Mesenchymal stem cell (in vitro differentiated cells and primary cell): ENCODE data around the gene ALPK3.

ENCODE experiments used
- DNase-seq: peaks from one replicate; pipeline ENCODE4 v3.0.0-alpha.2; 2013
- H2AFZ ChIP-seq: one replicate; pipeline ENCODE4 v1.6.1; 2013; ENCODE audit warnings: low read depth, mild to moderate bottlenecking, control low read depth, inconsistent platforms, low read length, moderate library complexity
- H2AK5ac ChIP-seq: 2 replicates; pipeline ENCODE4 v1.6.1; 2013; ENCODE audit warnings: low read length, moderate library complexity, mild to moderate bottlenecking, inconsistent platforms; ENCODE audit not compliant: severe bottlenecking
- H2BK120ac ChIP-seq: one replicate; pipeline ENCODE4 v1.6.1; 2013; ENCODE audit warnings: low read depth, mild to moderate bottlenecking, inconsistent platforms, low read length, moderate library complexity
- H2BK12ac ChIP-seq, 2 experiments: one replicate each; pipeline ENCODE4 v1.6.1; 2013; ENCODE audit warnings: inconsistent platforms in 2 of 2, low read length in 2 of 2, mild to moderate bottlenecking in 2 of 2, moderate library complexity in 2 of 2, control low read depth in 1 of 2
- H2BK15ac ChIP-seq: one replicate; pipeline ENCODE4 v1.6.1; 2013; ENCODE audit warnings: mild to moderate bottlenecking, low read depth, inconsistent platforms; ENCODE audit not compliant: poor library complexity, severe bottlenecking
- H2BK5ac ChIP-seq: 2 replicates; pipeline ENCODE4 v1.6.1; 2013; ENCODE audit warnings: low read depth, mild to moderate bottlenecking, low read length, control low read depth, inconsistent platforms; ENCODE audit not compliant: poor library complexity, severe bottlenecking
- H3K14ac ChIP-seq, 2 experiments: one replicate each; pipeline ENCODE4 v1.6.1; 2013; ENCODE audit warnings: inconsistent platforms in 2 of 2, low read length in 2 of 2, control low read depth in 1 of 2, mild to moderate bottlenecking in 1 of 2, moderate library complexity in 1 of 2
- H3K18ac ChIP-seq, 2 experiments: one replicate each; pipeline ENCODE4 v1.6.1; 2013; ENCODE audit warnings: inconsistent platforms in 2 of 2, low read length in 2 of 2, control low read depth in 1 of 2, low read depth in 1 of 2, mild to moderate bottlenecking in 1 of 2
- H3K23ac ChIP-seq, 2 experiments: one replicate each; pipeline ENCODE4 v1.6.1; 2013; ENCODE audit warnings: inconsistent platforms in 2 of 2, low read length in 2 of 2, mild to moderate bottlenecking in 2 of 2, moderate library complexity in 2 of 2, control low read depth in 1 of 2
- H3K27ac ChIP-seq: 2 replicates; pipeline ENCODE4 v1.5.1; 2013; ENCODE audit warnings: mild to moderate bottlenecking, moderate library complexity, low read length, control low read depth, inconsistent platforms; ENCODE audit not compliant: poor library complexity, severe bottlenecking
- H3K27me3 ChIP-seq, 2 experiments: 2 replicates each; pipeline versions ENCODE4 v1.6.1 to v1.7.0; 2013; ENCODE audit warnings: low read length in 2 of 2, mild to moderate bottlenecking in 2 of 2, moderate library complexity in 2 of 2, control low read depth in 1 of 2, inconsistent platforms in 1 of 2; ENCODE audit not compliant: control insufficient read depth in 1 of 2, insufficient read depth in 1 of 2
- H3K36me3 ChIP-seq, 2 experiments: 2 replicates each; pipeline versions ENCODE4 v1.6.1 to v1.7.0; 2013; ENCODE audit warnings: low read length in 2 of 2, control low read depth in 1 of 2, inconsistent platforms in 1 of 2, low read depth in 1 of 2, mild to moderate bottlenecking in 1 of 2; ENCODE audit not compliant: insufficient read depth in 2 of 2, control insufficient read depth in 1 of 2
- H3K4ac ChIP-seq, 2 experiments: one replicate each; pipeline ENCODE4 v1.6.1; 2013; ENCODE audit warnings: inconsistent platforms in 2 of 2, low read length in 2 of 2, mild to moderate bottlenecking in 2 of 2, moderate library complexity in 2 of 2, control low read depth in 1 of 2, low read depth in 1 of 2
- H3K4me1 ChIP-seq: 2 replicates; pipeline ENCODE4 v1.6.1; 2013; ENCODE audit warnings: low read depth, low read length, control low read depth; ENCODE audit not compliant: control insufficient read depth, insufficient read depth
- H3K4me2 ChIP-seq: 2 replicates; pipeline ENCODE4 v1.6.1; 2013; ENCODE audit warnings: low read length, mild to moderate bottlenecking, inconsistent platforms; ENCODE audit not compliant: poor library complexity, severe bottlenecking
- H3K4me3 ChIP-seq, 2 experiments: 2 replicates each; pipeline versions ENCODE4 v1.5.1 to v1.7.0; 2013; ENCODE audit warnings: low read length in 2 of 2, mild to moderate bottlenecking in 2 of 2, control low read depth in 1 of 2, low read depth in 1 of 2; ENCODE audit not compliant: insufficient read depth in 1 of 2
- H3K79me1 ChIP-seq: replicated peaks from 2 replicates; pipeline ENCODE4 v1.6.1; 2013; ENCODE audit warnings: mild to moderate bottlenecking, control low read depth, low read length, inconsistent platforms; ENCODE audit not compliant: poor library complexity, severe bottlenecking
- H3K9ac ChIP-seq: 2 replicates; pipeline ENCODE4 v1.7.0; 2013; ENCODE audit warnings: mild to moderate bottlenecking, low read length, moderate library complexity
- H3K9me3 ChIP-seq: 2 replicates; pipeline ENCODE4 v1.7.0; 2013; ENCODE audit warnings: mild to moderate bottlenecking, low read length; ENCODE audit not compliant: control insufficient read depth
- H4K8ac ChIP-seq: one replicate; pipeline ENCODE4 v1.6.1; 2013; ENCODE audit warnings: inconsistent platforms, mild to moderate bottlenecking, low read length, moderate library complexity
- H4K91ac ChIP-seq: one replicate; pipeline ENCODE4 v1.6.1; 2013; ENCODE audit warnings: mild to moderate bottlenecking, low read length, inconsistent platforms
- WGBS: methylation state at CpG from one replicate; pipeline ENCODE4 v1.1.7; 2013; ENCODE audit warnings: mixed read lengths; 5-methylcytosine and 5-hydroxymethylcytosine counted together

The ALPK3 gene

DNA sequence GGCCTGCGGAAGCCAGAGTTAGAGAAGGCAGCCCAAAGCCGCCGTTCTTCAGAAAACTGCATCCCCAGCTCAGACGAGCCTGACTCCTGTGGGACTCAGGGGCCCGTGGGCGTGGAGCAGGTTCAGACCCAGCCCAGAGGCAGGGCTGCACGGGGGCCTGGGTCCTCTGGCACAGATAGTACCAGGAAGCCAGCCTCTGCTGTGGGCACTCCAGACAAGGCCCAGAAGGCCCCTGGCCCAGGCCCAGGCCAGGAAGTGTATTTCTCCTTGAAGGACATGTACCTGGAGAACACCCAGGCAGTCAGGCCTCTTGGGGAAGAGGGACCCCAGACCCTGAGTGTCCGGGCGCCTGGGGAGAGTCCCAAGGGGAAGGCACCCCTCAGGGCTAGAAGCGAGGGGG is 23.1 kb downstream of the ALPK3 start:
- Histone ChIP-seq H2BK12ac (peak overlapping the region in 1 of 2 experiments; percentile 88), H3K14ac (no peak overlapping the region), H3K4me3 (no peak overlapping the region), H3K36me3 (no peaks in the 10 kb centered on the region), H2AFZ (no peak overlapping the region), H2BK5ac (no peak overlapping the region), H3K9ac (no peak overlapping the region), H3K4me2 (no peak overlapping the region), H3K27me3 (peaks cover 19 to 23% of the 10 kb centered on the region in 2 experiments), H4K91ac (peak overlapping the region; percentile 47), H3K27ac (no peak overlapping the region), H4K8ac (peak overlapping the region; percentile 50), H3K4me1 (peaks cover 14% of the 10 kb centered on the region), H2BK15ac (peak overlapping the region; percentile 12), H3K9me3 (no peaks in the 10 kb centered on the region), H3K18ac (peak overlapping the region in 1 of 2 experiments; percentile 30), H2AK5ac (no peak overlapping the region), H3K79me1 (no peaks in the 10 kb centered on the region), H2BK120ac (no peak overlapping the region), H3K23ac (no peak overlapping the region), H3K4ac (peak overlapping the region in 1 of 2 experiments; percentile 40)
- WGBS, result 95% methylated on average over 10 of the region's 10 CpGs
- no peak for DNase-seq

DNA sequence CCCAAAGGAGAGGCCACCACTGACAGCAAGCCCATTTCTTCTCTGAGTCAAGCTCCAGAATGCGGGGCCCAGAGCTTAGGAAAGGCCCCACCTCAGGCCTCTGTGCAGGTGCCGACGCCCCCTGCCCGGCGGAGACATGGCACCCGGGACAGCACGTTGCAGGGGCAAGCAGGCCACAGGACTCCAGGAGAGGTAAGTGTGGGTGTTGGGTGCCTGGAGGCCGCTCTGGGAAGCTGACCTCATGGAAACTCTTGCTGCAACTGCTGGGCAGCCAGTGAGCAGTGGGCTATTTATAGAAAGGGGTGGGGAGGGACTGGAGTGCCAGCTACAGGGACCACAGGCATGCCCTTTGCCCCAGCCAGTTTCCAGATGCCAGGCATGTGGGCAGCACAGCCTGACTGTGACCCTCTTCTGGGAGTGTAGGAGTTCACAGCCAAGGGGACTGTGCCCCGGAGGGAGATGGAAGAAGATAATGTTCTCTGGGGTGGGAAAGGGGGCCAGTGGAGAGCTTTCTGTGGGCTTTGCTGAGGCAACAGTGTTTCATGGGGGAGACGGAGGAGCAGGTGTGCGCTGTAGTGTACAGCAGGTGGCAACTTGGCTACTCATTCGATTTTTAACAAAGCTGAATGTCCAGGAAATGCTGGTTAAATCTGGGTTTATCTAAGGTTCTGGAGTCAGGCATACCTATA is 23.7 kb downstream of the ALPK3 start:
- 95% methylated on average over 12 of the region's 12 CpGs for WGBS
- Histone ChIP-seq H3K27me3 (peaks cover 15 to 21% of the 10 kb centered on the region in 2 experiments), H2BK12ac (peak overlapping the region in 1 of 2 experiments; percentile 88), H3K36me3 (no peaks in the 10 kb centered on the region), H2AFZ (no peak overlapping the region), H2BK5ac (no peak overlapping the region), H3K4me2 (no peak overlapping the region), H3K9ac (no peak overlapping the region), H3K4me3 (no peak overlapping the region), H3K14ac (no peak overlapping the region), H3K18ac (peak overlapping the region; percentile 30 to 75), H3K79me1 (no peaks in the 10 kb centered on the region), H2AK5ac (no peak overlapping the region), H4K8ac (no peak overlapping the region), H3K23ac (no peak overlapping the region), H3K27ac (no peak overlapping the region), H3K4me1 (peaks cover 14% of the 10 kb centered on the region), H4K91ac (peak overlapping the region; percentile 47), H2BK120ac (no peak overlapping the region), H2BK15ac (no peak overlapping the region), H3K4ac (peak overlapping the region in 1 of 2 experiments; percentile 40), H3K9me3 (peaks cover under 1% of the 10 kb centered on the region)
- DNase-seq, result peak; percentile 86

DNA sequence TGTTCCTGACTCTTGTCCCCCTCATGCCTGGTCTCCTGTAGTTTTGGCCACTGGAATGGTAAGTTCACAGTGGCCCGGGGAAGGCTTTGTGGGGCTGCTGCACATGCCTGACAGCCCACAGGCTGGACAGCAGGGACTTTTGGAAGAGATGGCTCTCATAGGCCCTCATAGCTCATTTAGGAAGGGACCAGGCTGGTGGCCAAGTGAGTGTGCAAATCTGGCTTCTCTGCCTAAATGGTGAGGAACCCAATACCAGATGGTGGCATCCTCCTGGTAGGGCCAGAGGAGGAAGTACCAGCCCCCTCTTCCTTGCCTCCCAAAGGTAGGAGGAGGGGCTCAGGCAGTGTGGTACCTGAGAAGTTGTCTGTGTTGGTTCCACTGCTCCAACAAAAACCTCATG is 25.6 kb downstream of the ALPK3 start:
- Histone ChIP-seq H3K27me3 (peaks cover 2 to 3% of the 10 kb centered on the region in 2 experiments), H3K9ac (no peak overlapping the region), H4K8ac (no peak overlapping the region), H3K18ac (peak overlapping the region in 1 of 2 experiments; percentile 14), H3K14ac (peak overlapping the region in 1 of 2 experiments; percentile 64), H3K9me3 (peaks cover 18% of the 10 kb centered on the region), H3K27ac (no peak overlapping the region), H3K4me2 (no peak overlapping the region), H3K23ac (no peak overlapping the region), H3K4me1 (peaks cover 14% of the 10 kb centered on the region), H2BK5ac (no peak overlapping the region), H2BK120ac (no peak overlapping the region), H2AFZ (no peak overlapping the region), H3K4ac (no peak overlapping the region), H3K36me3 (no peaks in the 10 kb centered on the region), H4K91ac (no peak overlapping the region), H3K79me1 (no peaks in the 10 kb centered on the region), H2BK15ac (no peak overlapping the region), H3K4me3 (no peak overlapping the region), H2BK12ac (no peak overlapping the region), H2AK5ac (no peak overlapping the region)
- no peak for DNase-seq
- WGBS, result 100% methylated on average over 1 of the region's 1 CpG

DNA sequence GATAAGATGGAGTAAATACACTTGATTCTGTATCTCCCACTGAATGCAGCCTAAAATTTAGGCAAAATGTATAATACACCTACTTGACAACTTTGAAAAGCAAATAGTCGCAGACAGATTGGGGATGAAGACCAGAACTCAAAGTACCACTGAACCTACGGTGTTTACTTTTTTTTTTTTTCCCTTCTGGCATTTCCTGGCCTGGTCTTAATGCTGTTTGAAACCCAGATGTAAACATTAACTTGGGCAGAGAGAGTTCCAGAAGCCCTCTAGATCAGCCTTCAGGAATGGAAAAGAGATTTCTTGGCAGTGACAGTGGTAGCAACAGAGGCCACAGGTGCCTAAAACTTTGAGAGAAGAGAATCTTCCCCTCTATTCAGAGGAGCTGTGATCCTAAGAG is 27.8 kb downstream of the ALPK3 start:
- Histone ChIP-seq H3K4me2 (no peak overlapping the region), H3K4me3 (no peak overlapping the region), H3K4ac (no peak overlapping the region), H3K18ac (no peak overlapping the region), H2BK5ac (no peak overlapping the region), H3K9ac (no peak overlapping the region), H3K79me1 (no peaks in the 10 kb centered on the region), H3K4me1 (peaks cover 8% of the 10 kb centered on the region), H3K27me3 (no peaks in the 10 kb centered on the region), H2BK120ac (no peak overlapping the region), H3K14ac (no peak overlapping the region), H3K27ac (no peak overlapping the region), H3K9me3 (peaks cover 27% of the 10 kb centered on the region), H4K91ac (no peak overlapping the region), H4K8ac (no peak overlapping the region), H2BK12ac (no peak overlapping the region), H2AK5ac (no peak overlapping the region), H2BK15ac (no peak overlapping the region), H3K36me3 (no peaks in the 10 kb centered on the region), H3K23ac (no peak overlapping the region), H2AFZ (no peak overlapping the region)
- WGBS, result 33% methylated on average over 2 of the region's 2 CpGs
- peak; percentile 30 for DNase-seq
